HG02642 (cell line): ENCODE results near the gene NEK5.
A peak's percentile ranks its signal among the peaks of the same experiment; 100 is the strongest.
"Not testable (repeated sequence)": the region's sequence is repeated elsewhere in the genome, so short reads cannot be mapped to it uniquely, and the experiment has no call there.

Experiments
- ATAC-seq: cut with Tn5 transposase; IDR thresholded peaks from one replicate; pipeline ENCODE4 v1.9.1; 2021; ENCODE audit warnings: mild to moderate bottlenecking; ENCODE audit not compliant: unreplicated experiment, poor library complexity

NEK5 gene

GRCh38 chr13:52141299-52141698, 12.4 kb upstream of the NEK5 start:
- ATAC-seq, result no peak

DNA sequence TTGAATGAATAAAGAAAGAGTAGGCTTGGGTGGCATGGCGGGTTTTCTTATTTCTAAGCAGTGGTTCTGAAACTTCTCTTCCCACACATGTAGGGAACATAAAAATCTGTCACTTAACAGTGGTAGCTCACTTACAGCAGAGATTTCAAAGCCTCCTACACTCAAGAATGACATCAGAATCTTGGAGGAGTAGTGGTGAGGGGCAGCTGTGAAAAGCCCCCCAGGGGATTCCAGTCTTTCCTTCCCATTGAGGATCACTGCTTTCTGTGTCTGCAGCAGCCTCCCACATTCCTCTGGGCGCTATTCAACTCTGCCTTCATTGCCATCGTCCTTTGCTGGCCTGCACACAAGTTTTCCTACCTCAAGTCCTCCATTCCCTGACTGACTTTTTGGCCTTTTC, 8.6 kb upstream of the NEK5 start:
- ATAC-seq, result no peak

DNA sequence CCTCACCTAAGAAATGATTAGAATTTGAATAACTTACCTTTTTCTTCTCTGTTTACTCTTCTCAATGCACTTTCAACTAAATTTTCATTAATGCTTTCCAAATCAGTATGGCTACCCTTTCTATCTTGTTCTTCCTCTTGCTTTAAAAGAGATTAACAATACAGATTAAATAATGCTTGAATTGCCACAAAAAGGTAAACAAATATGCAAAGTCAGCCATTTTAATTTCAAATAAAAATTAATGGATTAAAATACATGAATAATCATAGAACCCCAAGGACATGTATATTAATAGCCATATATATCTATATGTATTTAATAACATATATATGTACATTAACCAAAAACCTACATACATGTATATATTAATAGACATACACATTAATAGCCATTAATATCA, 7.9 kb upstream of the NEK5 start:
- no peak for ATAC-seq

DNA sequence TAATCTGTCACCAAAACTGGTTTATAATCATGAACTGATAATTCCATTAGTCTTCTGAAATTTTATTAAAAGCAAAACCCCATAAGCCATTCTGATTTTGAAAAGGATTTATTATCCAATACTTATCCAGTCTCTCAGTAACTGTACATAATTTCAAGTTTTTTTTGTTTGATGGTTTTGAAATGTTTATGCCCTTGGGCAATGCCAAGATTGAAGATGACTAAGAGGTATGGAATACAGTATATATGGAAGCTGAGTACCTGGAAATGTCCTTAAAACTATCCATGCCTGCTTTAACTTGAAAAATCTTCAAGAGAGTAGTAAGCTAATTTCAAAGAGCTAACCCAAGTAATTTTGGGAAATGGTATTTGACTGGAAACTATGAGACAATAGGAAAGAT, 1.8 kb upstream of the NEK5 start:
- ATAC-seq, result no peak

DNA sequence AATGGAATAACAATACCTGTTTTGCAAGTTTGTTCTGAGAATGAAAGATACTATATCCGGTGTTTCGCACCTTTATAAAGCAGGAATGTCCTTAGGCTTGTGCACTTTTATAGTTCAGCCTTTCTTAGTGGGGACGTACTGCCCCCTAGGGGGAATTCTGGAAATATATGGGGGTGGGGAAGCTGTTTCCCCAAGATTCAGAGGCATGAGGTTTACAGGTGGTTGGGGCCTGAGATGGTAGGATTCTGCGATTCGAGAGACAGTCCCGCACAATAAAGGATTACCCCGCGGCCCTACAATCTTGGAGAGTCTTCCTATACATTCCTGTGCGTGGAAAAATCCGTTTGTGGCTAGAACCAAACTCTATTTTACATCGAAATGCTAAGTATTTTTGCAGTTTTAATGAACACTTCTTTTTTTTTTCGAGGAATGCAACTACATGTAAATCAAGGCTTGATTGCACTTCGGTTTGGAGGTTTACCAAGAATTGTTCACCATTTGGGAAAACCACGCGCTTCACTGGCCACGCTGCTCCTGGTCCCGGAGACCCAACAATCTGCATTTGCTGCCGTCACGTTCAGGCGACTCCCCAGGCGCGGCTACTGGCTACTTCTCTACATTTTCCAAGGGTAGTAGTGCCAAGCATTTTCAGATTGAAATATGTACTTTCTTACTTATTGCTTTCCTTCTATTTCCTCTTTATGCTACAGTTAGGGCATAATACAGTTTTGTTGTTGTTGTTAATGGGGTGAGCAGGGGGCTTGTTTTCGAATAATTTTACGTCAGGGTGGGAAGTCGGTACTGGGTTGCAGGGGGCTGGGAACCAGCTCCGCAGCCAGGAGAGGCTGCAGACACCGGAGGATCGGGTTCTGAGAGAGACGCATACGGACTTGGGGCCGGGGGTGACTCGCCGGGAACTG, 830 bp downstream of the NEK5 start:
- ATAC-seq, result peak; percentile 62

DNA sequence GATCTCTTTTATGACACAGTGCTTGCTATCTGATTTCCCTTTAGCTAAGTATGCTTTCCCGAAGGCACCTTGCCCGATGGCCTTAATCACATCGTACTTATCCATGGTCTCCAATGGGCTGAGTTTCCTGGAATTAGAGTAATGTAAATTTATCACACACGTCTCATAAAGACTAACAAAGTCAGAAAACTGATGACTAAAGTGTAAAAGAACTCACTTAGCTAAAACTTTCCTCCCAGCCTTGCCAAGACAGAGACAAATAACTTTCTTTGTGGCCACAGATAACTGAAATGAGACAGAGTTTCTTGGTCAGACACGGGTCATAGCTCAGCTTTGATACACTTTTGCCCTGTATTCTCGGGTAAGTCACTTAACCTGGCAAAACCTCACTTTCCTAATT, 1.5 kb downstream of the NEK5 start:
- ATAC-seq, result peak; percentile 7

- ATAC-seq, result no peak
Observed at GRCh38 chr13:52125547-52125946, 3.3 kb downstream of the NEK5 start.

- no peak for ATAC-seq
Observed at GRCh38 chr13:52118595-52118994, 10.3 kb downstream of the NEK5 start.

GRCh38 chr13:52118095-52118494, 10.8 kb downstream of the NEK5 start:
- no peak for ATAC-seq

DNA sequence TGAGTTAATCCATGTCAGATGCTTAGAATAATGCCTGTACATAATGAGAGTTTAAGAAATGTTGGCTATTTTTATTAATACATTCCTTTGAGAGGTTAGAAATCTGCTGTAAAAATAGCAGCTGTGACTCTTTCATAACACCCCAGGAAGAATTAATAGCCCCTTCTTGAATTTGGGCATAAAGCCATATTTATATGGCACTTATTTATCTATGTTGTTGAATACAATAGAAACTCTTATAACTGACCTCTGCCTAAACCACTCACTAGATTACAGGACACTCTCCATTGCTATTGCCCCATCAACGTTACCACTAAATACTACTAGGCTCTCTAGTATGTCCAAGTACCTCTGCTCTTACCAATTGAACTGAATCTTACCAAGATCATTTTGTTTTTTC, 16.3 kb downstream of the NEK5 start:
- no peak for ATAC-seq

DNA sequence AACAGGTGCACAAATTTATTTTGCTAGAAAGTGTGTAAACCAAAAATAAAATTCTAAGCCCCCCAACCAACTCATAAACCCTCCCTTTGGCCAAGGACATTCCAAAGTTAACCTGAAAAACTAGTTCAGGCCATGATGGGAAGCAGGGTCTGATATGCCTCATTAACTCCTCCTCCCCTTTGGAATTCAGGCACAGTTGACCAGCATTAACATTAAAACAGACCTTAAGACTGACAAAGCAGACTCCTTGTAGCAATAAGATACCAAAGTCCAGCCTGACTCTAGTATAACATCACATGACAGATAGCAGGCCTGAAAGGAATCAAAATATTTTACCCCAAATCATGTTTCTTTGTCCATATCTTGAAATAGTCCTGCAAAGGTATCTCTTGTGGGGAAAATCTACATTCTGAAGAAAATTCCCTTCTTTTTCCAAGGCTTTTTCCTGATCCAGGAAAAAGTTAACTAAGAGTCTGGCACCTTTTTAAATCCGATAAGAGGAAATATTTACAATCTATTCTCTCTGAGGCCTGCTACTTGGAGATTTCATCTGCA, 19.7 kb downstream of the NEK5 start:
- ATAC-seq, result no peak

DNA sequence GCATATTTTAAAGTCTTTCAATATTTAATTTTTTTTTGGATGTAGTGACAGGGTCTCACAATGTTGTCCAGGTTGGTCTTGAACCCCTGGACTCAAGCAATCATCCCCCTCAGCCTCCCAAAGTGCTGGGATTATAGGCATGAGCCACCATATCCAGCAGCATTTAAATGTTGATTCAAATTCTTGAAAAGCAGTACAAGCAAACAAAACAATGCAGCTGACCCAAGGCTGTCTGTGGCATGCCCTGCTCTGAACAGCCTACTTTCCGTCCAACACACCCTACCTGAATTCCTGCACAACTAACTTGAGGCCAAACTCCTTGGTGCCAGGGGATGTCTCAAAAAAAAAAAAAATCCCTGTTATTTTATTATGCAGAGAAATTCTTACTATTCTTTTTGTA, 23.0 kb downstream of the NEK5 start:
- ATAC-seq, result no peak

GRCh38 chr13:52104624-52105023, 24.2 kb downstream of the NEK5 start:
- no peak for ATAC-seq

- no peak for ATAC-seq
Observed at GRCh38 chr13:52103386-52103785, 25.5 kb downstream of the NEK5 start.

GRCh38 chr13:52102423-52102822, 26.4 kb downstream of the NEK5 start:
- ATAC-seq, result not testable (repeated sequence)

- ATAC-seq, result no peak
Observed at GRCh38 chr13:52097197-52097596, 31.7 kb downstream of the NEK5 start.

DNA sequence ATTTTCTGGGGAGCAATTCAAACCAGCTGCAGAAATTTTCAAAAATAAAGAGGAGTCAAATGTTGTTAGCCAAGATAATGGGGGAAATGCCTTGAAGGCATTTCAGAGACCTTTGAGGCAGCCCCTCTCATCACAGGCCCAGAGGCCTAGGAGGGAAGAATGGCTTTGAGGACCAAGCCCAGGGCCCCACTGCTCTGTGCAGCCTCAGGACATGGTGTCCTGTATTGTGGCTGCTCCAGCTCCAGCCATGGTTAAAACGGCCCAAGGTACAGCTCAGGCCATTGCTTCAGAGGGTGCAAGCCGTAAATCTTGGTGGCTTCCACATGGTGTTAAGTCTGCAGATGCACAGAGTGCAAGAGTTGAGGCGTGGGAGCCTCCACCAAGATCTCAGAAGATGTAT, 32.1 kb downstream of the NEK5 start:
- ATAC-seq, result no peak

- no peak for ATAC-seq
Observed at GRCh38 chr13:52096062-52096461, 32.8 kb downstream of the NEK5 start.

GRCh38 chr13:52092087-52092486, 36.8 kb downstream of the NEK5 start:
- no peak for ATAC-seq

GRCh38 chr13:52091473-52091872, 37.4 kb downstream of the NEK5 start:
- no peak for ATAC-seq

DNA sequence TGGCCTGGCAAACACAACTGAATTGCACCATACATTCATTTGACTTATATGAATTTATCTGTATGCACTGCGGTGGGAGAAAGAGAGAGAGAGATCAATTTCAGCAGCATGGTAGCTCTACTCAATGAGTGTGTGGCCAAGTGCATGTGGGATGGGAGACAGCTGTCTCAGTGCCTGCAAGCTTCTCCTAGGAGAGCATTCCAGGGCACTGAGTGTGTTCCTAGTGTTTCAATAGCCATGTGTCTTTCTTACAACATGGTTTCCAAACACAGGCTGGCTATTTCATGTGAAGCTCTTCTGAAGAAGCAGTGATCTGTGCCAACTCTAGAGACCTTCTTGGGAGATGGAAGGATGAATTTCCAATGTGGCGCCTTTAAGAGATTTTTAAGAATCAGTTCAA, 43.5 kb downstream of the NEK5 start:
- no peak for ATAC-seq

GRCh38 chr13:52084981-52085380, 43.9 kb downstream of the NEK5 start:
- ATAC-seq, result not testable (repeated sequence)
